Mucosa of descending colon (tissue), 3 donors: ENCODE results near the gene MCC. TPM values are rescaled to one million over a fixed set of nuclear protein-coding genes. Genes with fewer than 3 reads are reported as not detected.

ENCODE experiments used
- ATAC-seq: fragments of 200-7000 bp; cut with Tn5 transposase; one replicate; pipeline ENCODE4 v1.9.1; 2020; ENCODE audit warnings: mild to moderate bottlenecking, moderate library complexity
- DNase-seq, 3 donors: peaks; one replicate each; pipeline ENCODE4 v3.0.0-alpha.2; 2020
- H3K36me3 ChIP-seq: fragments of 200-600 bp; one replicate; pipeline ENCODE4 v1.8.0; 2021; ENCODE audit warnings: low read depth, mild to moderate bottlenecking
- H3K4me1 ChIP-seq: fragments of 200-600 bp; one replicate; pipeline ENCODE4 v1.8.0; 2021; ENCODE audit warnings: low read depth, mild to moderate bottlenecking
- H3K4me3 ChIP-seq: fragments of 200-600 bp; one replicate; pipeline ENCODE4 v1.8.0; 2021; ENCODE audit warnings: mild to moderate bottlenecking
- H3K9me3 ChIP-seq: fragments of 200-600 bp; one replicate; pipeline ENCODE4 v1.8.0; 2021; ENCODE audit warnings: mild to moderate bottlenecking
- intact Hi-C, 2 donors: fragments of 100-400 bp; cut with DNase I in 1 of 2; cut with micrococcal nuclease in 1 of 2; formaldehyde crosslinking; loops; one replicate each; pipeline versions ENCODE4 v1.11.0 to v1.11.1; 2022; cut with DNase I, micrococcal nuclease
- total RNA-seq, 3 donors: library from RNA; stranded (reverse); fragmentation: NEBNext Ultra II Directional in 2 of 3; extraction: Animal tissue kit (Norgen Biotek cat#: 25700) in 2 of 3; gene quantifications; one replicate each; pipeline versions ENCODE4 v1.2.1 to v1.2.4, GENCODE V29; 2021 to 2023
- TF ChIP-seq, protein P1 (sequence below): fragments of 200-600 bp; IDR thresholded peaks from one replicate; pipeline ENCODE4 v1.8.0; 2022; ENCODE audit warnings: antibody characterized with exemption, mild to moderate bottlenecking
- donor health status: DM: no; HTN: no; CAD: no; lungs with moderate emphysema.
- donor health status: DM: no; HTN: no; CAD: no.
- donor health status: DM: no; HTN: yes; CAD: no.

The MCC gene
- total RNA-seq, 3 donors from 2014 or later: 1.5 to 7.4 (median 4.4) TPM

DNA sequence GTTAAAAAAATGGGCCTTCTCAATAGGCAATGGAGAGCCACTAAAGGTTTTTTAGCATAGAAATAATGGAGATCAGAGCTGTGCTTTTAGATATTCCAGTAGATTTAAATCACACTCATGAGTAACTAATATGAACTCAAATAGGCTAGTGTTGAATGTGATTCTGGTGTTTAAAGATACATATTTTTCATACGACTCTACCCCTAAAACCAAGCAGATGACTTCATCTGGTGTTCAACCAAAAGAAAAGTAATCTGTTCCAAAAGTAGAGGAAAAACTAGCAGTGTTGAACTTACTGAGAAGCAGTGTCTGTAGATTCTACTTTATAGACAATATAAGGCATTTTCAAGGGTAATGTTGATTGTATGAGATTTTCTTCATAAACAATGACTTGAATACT lies 191.6 kb downstream of the MCC start:
- Histone ChIP-seq H3K36me3 (no peaks in the 10 kb centered on the region), H3K9me3 (no peaks in the 10 kb centered on the region), H3K4me1 (peaks cover 6% of the 10 kb centered on the region), H3K4me3 (no peak overlapping the region)
- intact Hi-C loops: no loop called here
- ATAC-seq: no peak
- no peak for DNase-seq
- TF ChIP-seq, protein P1, sequence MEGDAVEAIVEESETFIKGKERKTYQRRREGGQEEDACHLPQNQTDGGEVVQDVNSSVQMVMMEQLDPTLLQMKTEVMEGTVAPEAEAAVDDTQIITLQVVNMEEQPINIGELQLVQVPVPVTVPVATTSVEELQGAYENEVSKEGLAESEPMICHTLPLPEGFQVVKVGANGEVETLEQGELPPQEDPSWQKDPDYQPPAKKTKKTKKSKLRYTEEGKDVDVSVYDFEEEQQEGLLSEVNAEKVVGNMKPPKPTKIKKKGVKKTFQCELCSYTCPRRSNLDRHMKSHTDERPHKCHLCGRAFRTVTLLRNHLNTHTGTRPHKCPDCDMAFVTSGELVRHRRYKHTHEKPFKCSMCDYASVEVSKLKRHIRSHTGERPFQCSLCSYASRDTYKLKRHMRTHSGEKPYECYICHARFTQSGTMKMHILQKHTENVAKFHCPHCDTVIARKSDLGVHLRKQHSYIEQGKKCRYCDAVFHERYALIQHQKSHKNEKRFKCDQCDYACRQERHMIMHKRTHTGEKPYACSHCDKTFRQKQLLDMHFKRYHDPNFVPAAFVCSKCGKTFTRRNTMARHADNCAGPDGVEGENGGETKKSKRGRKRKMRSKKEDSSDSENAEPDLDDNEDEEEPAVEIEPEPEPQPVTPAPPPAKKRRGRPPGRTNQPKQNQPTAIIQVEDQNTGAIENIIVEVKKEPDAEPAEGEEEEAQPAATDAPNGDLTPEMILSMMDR: no peak

DNA sequence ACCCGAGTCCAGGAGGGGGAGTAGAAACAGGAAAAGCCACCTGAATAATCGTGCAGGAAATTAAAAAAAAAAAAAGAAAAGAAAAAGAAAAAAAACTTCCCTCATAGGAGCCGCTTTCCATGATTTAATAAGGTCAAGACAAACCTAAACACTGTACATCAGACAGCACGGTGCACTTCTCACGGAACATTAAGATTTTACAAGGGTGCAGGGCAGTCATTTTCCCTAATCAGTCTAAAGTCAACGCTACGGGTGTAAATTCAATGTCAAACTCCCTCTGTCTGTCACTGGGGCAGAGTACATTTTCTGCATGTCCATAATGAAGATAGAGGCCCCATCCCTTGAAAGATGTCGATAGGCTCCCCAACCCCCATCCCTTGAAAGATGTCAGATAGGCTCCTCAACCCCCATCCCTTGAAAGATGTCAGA lies 193.1 kb downstream of the MCC start:
- intact Hi-C loops: no loop called here
- ATAC-seq: no peak

DNA sequence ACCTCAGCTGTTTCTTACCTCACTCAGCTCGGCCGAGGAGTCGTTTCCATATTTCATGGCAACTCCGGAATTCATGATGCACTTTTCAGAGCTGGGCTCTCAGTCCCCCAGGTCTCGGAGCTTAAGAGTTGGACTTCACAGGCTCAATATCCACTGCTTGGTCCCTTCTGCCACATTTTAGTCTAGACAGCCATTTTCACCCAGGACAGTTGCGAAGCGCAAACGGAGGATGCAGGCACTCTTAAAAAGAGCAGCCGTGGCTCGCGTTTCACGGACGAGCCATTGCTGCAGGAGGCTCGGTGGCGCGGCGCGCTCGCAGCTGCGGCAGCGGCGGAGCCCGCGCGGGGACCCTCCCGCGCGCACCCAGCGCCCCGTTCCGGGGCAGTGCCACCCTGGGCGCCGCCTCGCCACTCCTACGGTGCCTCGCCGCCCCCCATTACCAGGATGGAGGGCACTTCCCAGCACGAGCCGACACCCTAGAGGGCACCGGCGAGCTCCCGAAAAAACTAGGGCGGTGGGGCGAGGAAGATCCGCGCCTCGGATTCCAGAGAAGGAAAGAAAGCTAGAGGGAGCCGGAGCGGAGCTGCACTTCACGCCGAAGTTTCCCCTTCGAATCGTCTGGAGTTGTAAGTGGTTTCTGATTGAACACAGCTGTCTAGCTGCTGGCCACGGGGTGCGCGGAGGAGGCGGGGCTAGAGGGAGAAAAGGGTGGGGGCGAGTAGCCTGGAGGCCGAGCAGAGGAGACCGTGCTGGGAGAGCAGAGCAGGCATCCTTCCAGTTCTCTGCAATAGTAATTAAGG lies 193.7 kb downstream of the MCC start:
- Histone ChIP-seq H3K36me3 (no peaks in the 10 kb centered on the region), H3K4me1 (peaks cover 6% of the 10 kb centered on the region), H3K4me3 (peak overlapping the region; percentile 36), H3K9me3 (no peaks in the 10 kb centered on the region)
- ATAC-seq (peak; percentile 93), DNase-seq (peak; percentile 79 to 84 (median 83))
- TF ChIP-seq, protein P1: no peak
- intact Hi-C loops: no loop called here

More for the DNA sequence above, 193.1 kb downstream of the MCC start:
- Histone ChIP-seq H3K9me3 (no peaks in the 10 kb centered on the region), H3K36me3 (no peaks in the 10 kb centered on the region), H3K4me1 (peaks cover 6% of the 10 kb centered on the region), H3K4me3 (no peak overlapping the region)
- no peak for DNase-seq
- TF ChIP-seq, protein P1: no peak

DNA sequence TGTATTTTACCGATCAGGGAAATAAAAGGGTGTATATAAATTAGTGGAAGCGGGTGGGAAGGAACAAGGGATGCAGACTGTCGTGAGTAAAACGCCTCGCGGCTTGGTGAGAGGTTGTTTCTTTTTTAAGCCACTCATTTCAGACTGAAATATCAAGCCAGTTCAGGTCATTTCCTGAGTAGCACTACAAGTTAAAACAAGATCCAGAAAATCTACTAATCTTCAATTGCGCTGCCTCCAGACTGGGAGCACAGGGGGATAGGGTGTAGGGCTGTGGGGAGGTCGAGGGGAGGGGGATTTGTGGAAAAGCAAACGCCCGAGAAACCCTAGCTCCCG lies 194.3 kb downstream of the MCC start:
- intact Hi-C loops: no loop called here

DNA sequence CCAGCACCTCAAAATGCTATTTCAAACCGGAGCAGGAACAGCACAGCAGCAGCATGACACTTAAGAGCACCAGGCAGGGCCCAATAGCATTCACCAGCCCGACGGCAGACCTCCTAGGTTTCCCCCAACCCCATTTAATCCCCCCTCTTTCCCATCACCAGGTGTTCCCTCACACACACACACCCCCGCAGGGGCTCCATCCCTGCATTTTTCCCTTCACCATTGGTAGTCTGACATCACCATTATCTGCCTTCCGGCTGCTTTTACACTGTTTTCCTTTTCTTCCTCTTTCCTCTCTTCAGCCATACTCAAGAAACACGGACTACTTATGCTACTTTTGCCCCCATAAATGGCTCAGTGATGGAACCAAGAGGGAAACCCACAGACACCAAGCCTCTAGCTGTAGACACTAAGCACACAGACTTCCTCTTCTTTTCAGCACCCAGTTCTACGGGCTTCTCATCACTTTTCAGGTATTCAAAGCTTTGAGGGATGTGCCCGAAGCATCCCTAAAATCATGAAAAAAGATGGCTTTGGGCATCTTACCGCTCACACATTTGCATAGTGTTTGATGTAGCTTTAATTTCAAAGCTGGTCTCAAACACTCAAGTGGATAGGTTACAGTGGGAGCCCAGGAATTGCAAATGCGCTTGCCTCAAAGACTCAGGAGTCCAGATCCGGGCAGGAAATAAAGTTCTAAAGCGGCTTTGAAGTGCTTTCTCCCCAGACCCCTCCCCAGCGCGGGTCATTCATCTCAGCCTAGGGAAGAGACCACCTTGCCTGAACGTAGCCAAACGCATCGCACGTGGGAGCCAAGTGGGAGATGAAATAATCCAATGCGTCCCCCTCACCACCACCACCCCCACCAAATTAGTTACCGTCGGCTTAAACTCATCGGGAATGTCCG lies 194.9 kb downstream of the MCC start:
- DNase-seq: no peak
- H3K9me3 ChIP-seq: no peaks in the 10 kb centered on the region

More for the DNA sequence above, 194.3 kb downstream of the MCC start:
- Histone ChIP-seq H3K36me3 (no peaks in the 10 kb centered on the region), H3K4me1 (peaks cover 6% of the 10 kb centered on the region), H3K4me3 (peak overlapping the region; percentile 36), H3K9me3 (no peaks in the 10 kb centered on the region)
- DNase-seq (no peak), ATAC-seq (peak; percentile 11)
- TF ChIP-seq, protein P1: no peak

More for the DNA sequence above, 194.9 kb downstream of the MCC start:
- TF ChIP-seq, protein P1: no peak
- H3K4me1 ChIP-seq: peaks cover 6% of the 10 kb centered on the region
- ATAC-seq: no peak
- no peak overlapping the region for H3K4me3 ChIP-seq
- no peaks in the 10 kb centered on the region for H3K36me3 ChIP-seq
- intact Hi-C loops: no loop called here
